ENCODE measurements around the gene MTM1.
A peak's percentile ranks its signal among the peaks of the same experiment; 100 is the strongest.

Gene MTM1

DNA sequence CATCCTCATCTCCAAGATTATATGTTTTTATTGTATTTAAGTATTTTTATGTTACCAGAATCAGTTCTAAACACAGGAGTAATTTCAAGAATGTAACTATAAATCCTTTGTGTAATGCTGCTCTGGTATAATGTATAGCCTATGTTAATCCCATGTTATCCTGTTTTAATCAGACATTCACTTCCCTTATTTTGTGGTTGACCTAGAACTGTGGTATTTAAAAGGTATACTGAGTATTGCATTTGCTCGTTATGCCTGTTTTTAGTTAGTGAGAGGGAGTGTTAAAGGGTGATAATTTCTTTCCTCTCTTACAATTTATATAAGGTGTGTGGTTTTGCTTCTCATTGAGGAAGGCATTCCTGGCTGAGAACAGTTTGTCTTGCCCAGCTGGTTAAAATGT lies 26.2 kb downstream of the MTM1 start:
- no peaks in the 10 kb centered on the region for H3K9me3 Mint-ChIP-seq
- no peak overlapping the region for H3K4me3 Mint-ChIP-seq
- peaks cover 9% of the 10 kb centered on the region for H3K36me3 Mint-ChIP-seq (ENCODE audit: insufficient read depth)
- no peak for ATAC-seq (replicated peaks)
- no peaks in the 10 kb centered on the region for H3K27me3 Mint-ChIP-seq
- peaks cover 1 to 8% of the 10 kb centered on the region in 2 donors for H3K4me1 Mint-ChIP-seq (ENCODE audit: low read depth in 2 of 2)
- H3K27ac Mint-ChIP-seq: no peak overlapping the region
- DNase-seq: no peak

DNA sequence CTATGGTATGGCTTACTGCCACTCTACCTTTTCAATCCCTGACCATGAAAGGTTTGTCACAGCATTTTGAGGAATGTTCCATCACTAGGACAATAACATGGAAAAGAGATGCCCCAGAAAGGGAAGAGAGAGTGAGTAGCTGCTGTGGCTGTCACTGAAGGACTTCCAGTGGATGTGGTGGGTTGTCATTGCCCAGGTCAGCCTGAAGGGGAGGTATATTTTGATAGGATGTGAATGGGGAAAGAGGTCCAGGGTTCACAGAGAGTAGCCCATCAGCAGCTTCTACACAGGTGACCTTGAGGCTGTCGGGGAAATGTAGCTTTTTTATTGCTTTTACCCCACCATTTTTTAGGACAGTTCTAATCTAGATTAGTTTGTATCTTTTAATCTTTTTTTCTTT lies 30.8 kb downstream of the MTM1 start:
- H3K4me1 Mint-ChIP-seq (ENCODE audit: low read depth in 2 of 2): peaks cover 0 to 6% of the 10 kb centered on the region in 2 donors
- peaks cover 15% of the 10 kb centered on the region for H3K36me3 Mint-ChIP-seq (ENCODE audit: insufficient read depth)
- H3K27me3 Mint-ChIP-seq: no peaks in the 10 kb centered on the region
- ATAC-seq (replicated peaks): no peak
- H3K4me3 Mint-ChIP-seq: no peak overlapping the region
- H3K27ac Mint-ChIP-seq: no peak overlapping the region
- H3K9me3 Mint-ChIP-seq: no peaks in the 10 kb centered on the region
- no peak for DNase-seq

DNA sequence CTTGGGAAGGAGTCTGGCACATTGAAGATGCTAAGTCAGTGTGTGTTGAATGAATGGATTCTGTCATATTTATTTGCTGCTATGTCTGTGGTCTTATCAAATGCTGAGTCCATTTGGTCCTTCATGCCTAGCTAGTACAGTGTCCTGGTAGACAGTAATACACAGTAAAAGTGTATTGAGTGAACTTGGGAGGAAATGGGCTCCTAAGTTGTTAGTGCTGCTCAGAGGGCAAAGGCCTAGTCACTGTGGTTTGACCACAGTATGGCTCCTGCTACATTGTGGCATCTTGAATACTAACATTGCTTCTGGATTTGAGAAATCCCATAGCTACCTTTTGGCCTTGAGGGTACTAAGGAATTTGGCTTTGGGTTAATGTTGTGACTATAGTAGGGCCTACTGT lies 33.9 kb downstream of the MTM1 start:
- DNase-seq (no peak), ATAC-seq (replicated peaks) (no peak)
- Mint-ChIP-seq H3K4me1 (ENCODE audit: low read depth in 2 of 2) (peaks cover 1 to 8% of the 10 kb centered on the region in 2 donors), H3K9me3 (no peaks in the 10 kb centered on the region), H3K27ac (no peak overlapping the region), H3K4me3 (no peak overlapping the region), H3K36me3 (ENCODE audit: insufficient read depth) (peaks cover 11% of the 10 kb centered on the region), H3K27me3 (no peaks in the 10 kb centered on the region)

DNA sequence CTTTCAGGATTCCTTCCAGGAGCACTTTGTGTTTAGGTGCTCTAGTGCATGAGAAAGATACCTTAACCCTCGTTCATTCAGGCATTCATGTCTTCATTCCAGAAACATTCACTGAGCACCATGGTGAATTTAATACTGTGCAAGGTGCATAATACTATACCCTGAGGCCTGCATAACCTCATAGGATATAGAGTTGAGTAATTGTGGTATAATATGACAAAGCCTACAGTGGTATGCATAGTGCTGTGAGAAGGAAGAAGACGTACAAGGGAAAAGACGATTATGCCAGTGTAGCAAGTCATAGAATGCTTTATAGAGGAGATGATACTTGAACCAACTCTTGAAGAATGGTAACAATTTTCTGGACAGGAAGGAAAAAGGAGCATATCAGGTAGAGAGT lies 34.3 kb downstream of the MTM1 start:
- Mint-ChIP-seq H3K9me3 (no peaks in the 10 kb centered on the region), H3K36me3 (ENCODE audit: insufficient read depth) (peaks cover 12% of the 10 kb centered on the region), H3K27ac (no peak overlapping the region), H3K27me3 (no peaks in the 10 kb centered on the region), H3K4me1 (ENCODE audit: low read depth in 2 of 2) (peaks cover 1 to 12% of the 10 kb centered on the region in 2 donors), H3K4me3 (no peak overlapping the region)
- DNase-seq (no peak), ATAC-seq (replicated peaks) (no peak)

DNA sequence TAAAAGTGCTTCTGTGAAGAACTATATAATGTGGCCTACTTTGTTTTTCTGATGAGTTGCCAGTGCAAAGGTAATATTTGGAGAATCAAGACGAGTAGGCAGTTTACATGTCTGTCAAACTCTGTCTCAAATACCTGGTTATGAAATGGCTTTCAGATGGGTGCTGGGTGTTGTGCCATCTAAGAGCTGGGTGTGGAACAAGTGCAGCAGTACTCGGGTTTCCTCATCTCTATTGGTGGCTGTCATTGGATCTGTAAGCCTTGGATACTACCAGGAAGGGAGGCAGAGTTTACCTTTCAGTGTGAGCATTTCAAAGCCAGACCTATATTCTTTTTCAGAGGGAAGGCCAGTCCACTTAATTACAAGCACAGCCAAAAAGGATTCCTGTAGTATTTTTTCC lies 37.2 kb downstream of the MTM1 start:
- Mint-ChIP-seq H3K27ac (no peak overlapping the region), H3K4me3 (no peak overlapping the region), H3K4me1 (ENCODE audit: low read depth in 2 of 2) (peaks cover 1 to 13% of the 10 kb centered on the region in 2 donors), H3K36me3 (ENCODE audit: insufficient read depth) (peaks cover 21% of the 10 kb centered on the region), H3K27me3 (no peaks in the 10 kb centered on the region), H3K9me3 (no peaks in the 10 kb centered on the region)
- ATAC-seq (replicated peaks): no peak
- no peak for DNase-seq

DNA sequence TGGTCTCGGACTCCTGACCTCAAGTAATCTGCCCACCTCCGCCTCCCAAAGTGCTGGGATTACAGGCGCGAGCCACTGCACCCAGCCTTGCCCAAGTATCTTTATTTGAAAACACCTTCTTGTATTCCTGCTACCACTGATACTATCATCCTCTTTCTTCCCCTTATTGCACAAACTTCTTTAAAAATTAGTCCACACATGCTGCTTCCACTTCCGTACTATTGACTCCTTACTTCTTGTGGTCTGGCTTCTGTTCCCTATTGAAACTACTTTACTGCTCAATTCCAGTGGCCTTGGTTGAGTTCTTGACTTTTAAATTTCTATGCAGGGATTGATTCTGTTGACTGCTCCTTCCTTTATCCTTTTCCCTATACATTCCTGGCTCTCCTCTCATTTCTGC lies 38.8 kb downstream of the MTM1 start:
- DNase-seq: no peak
- H3K9me3 Mint-ChIP-seq: no peaks in the 10 kb centered on the region
- H3K4me1 Mint-ChIP-seq (ENCODE audit: low read depth in 2 of 2): peaks cover 1 to 8% of the 10 kb centered on the region in 2 donors
- H3K27ac Mint-ChIP-seq: peak overlapping the region in 1 of 2 donors; percentile 82
- no peaks in the 10 kb centered on the region for H3K27me3 Mint-ChIP-seq
- ATAC-seq (replicated peaks): no peak
- H3K4me3 Mint-ChIP-seq: no peak overlapping the region
- H3K36me3 Mint-ChIP-seq (ENCODE audit: insufficient read depth): peaks cover 24% of the 10 kb centered on the region

DNA sequence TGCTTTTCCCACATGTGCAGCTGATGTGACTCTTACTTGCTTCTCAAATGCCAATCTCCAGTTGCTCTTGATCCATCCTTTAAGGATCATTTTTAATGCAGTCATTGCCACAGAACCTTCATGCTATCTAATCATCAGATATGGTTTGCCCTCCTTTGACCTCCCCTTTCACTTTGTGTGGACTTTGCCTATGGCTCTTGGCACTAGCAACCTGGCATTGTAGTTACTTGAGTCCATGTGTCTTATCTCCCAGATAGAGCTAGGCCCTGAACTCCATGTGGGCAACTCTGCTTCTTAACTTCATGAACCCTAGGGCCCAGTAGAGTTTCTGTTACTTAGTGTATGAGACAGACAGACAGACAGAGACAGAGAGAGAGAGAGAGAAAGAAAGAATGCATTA lies 41.6 kb downstream of the MTM1 start:
- no peak overlapping the region for H3K4me3 Mint-ChIP-seq
- H3K9me3 Mint-ChIP-seq: no peaks in the 10 kb centered on the region
- H3K4me1 Mint-ChIP-seq (ENCODE audit: low read depth in 2 of 2): peaks cover 1 to 7% of the 10 kb centered on the region in 2 donors
- H3K36me3 Mint-ChIP-seq (ENCODE audit: insufficient read depth): peaks cover 37% of the 10 kb centered on the region
- ATAC-seq (replicated peaks) (no peak), DNase-seq (no peak)
- H3K27me3 Mint-ChIP-seq: no peaks in the 10 kb centered on the region
- H3K27ac Mint-ChIP-seq: peak overlapping the region in 1 of 2 donors; percentile 19

DNA sequence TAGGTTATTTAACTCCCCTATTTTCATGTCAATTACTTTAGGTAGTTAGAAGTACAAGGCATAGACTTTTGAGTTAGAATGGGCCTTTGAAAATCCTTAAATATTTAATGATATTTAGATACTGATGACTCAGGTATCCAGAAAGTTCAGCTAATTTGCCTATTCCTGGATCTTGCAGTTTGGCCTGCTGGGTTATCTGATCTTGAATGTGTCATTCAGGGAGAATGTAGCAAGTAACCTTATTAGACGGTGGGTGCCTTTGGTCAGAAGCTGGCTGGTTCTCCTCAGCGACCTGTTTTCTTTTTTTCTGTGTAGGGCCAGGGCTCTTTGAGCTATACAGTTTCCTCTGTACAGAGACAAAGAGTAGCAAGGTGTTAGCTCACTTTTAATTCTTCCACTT lies 42.0 kb downstream of the MTM1 start:
- Mint-ChIP-seq H3K4me1 (ENCODE audit: low read depth in 2 of 2) (peaks cover 1 to 7% of the 10 kb centered on the region in 2 donors), H3K4me3 (no peak overlapping the region), H3K36me3 (ENCODE audit: insufficient read depth) (peaks cover 41% of the 10 kb centered on the region), H3K27ac (peak overlapping the region in 1 of 2 donors; percentile 19), H3K9me3 (no peaks in the 10 kb centered on the region), H3K27me3 (no peaks in the 10 kb centered on the region)
- DNase-seq: no peak
- no peak for ATAC-seq (replicated peaks)

DNA sequence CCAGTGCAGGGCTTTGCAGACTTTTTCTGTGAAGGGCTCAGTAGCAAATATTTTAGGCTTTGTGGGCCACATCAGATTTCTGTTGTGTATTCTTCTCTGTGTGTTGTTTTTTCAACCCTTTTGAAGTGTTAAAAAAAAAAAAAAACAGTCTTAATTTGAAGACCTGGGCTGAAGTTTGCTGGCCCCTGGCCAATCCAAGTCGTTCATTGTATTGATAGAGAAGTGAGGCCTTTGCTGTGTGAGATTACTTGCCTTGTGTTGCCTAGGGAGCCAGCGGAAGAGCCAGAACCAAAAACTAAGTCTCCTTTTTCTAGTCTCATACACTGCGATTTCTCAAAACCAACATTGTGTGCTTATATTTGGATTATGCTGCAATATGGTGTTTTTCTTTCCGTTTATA lies 46.9 kb downstream of the MTM1 start:
- no peak for ATAC-seq (replicated peaks)

DNA sequence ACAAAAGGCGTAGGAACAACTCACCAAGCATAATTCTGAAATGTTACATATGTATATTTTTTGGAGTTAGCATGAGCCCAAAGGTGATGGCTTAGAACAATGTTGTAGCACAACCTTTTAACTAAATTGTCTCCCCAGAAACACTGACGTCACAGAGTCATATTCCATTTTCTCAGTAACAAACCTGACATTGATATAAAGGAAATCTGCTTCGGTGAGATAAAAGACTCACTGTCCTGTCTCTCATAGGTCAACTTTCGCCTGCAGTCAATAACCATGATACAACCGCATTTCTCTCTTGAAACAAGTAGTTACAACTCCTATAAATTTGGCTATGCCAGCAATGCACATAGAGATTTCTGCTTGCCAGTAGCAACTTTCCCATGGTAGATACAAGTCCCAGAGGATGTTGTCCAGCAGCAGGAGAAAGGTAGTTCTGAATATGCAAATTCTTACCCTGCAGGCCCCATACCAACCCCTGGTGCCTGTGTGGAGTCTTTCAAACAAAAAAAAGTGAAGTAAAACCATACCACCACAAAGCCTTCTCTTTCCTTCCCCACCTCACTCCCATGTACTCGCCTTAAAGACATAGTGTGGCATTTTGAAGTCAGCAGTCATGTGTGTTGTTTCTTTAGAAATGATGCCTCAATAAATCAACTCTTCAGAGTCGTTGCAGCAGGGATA lies 47.9 kb downstream of the MTM1 start:
- ATAC-seq (replicated peaks) (no peak), DNase-seq (no peak)
- Mint-ChIP-seq H3K27me3 (no peaks in the 10 kb centered on the region), H3K36me3 (ENCODE audit: insufficient read depth) (peaks cover 48% of the 10 kb centered on the region), H3K4me3 (no peak overlapping the region), H3K4me1 (ENCODE audit: low read depth in 2 of 2) (peaks cover 2 to 3% of the 10 kb centered on the region in 2 donors), H3K27ac (no peak overlapping the region), H3K9me3 (no peaks in the 10 kb centered on the region)

More for the DNA sequence above, 46.9 kb downstream of the MTM1 start:
- DNase-seq: no peak
- Mint-ChIP-seq H3K4me1 (ENCODE audit: low read depth in 2 of 2) (no peaks in the 10 kb centered on the region), H3K9me3 (no peaks in the 10 kb centered on the region), H3K36me3 (ENCODE audit: insufficient read depth) (peaks cover 44% of the 10 kb centered on the region), H3K27me3 (no peaks in the 10 kb centered on the region), H3K4me3 (no peak overlapping the region), H3K27ac (no peak overlapping the region)

DNA sequence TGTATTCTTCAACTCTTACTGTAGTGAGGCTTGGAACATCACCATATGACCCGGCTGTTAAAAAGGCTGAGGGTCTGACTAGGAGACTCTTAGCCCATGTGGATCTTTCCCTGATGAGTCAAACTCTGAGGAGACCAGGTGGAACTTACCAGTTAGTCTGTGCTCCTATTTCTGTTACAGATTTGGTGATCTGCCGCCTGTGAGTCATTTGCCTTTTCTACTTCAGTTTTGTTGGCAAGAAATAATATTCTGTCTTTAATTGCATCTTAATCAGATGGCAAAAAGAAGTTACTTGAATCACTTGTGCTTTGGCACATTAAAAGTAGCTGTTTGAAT lies 48.4 kb downstream of the MTM1 start:
- Mint-ChIP-seq H3K4me3 (no peak overlapping the region), H3K9me3 (no peaks in the 10 kb centered on the region), H3K4me1 (ENCODE audit: low read depth in 2 of 2) (peaks cover 2 to 6% of the 10 kb centered on the region in 2 donors), H3K27ac (no peak overlapping the region), H3K27me3 (no peaks in the 10 kb centered on the region), H3K36me3 (ENCODE audit: insufficient read depth) (peaks cover 49% of the 10 kb centered on the region)
- DNase-seq (no peak), ATAC-seq (replicated peaks) (no peak)

DNA sequence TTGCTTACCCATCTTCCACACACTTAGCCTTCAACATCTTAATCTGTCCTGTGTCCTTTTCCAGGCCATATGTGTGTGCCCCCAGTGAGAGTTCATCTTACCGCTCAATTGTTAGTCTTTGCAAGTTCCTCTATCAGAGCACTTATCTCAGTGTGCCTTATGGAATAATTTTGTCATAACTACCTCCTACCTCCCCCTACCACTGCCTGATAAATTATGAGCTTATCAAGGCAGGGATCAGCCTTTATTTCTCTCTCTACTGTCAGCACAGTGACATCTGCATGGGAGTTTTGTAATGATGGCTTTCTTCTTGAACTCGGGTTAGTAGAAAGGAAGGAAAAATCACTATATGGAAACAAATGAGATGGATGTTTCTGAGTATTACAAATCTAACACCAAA lies 53.2 kb downstream of the MTM1 start:
- H3K9me3 Mint-ChIP-seq: no peaks in the 10 kb centered on the region
- no peak overlapping the region for H3K4me3 Mint-ChIP-seq
- ATAC-seq (replicated peaks): no peak
- peaks cover 23% of the 10 kb centered on the region for H3K36me3 Mint-ChIP-seq (ENCODE audit: insufficient read depth)
- H3K27ac Mint-ChIP-seq: peak overlapping the region in 1 of 2 donors; percentile 26
- H3K4me1 Mint-ChIP-seq (ENCODE audit: low read depth in 2 of 2): peaks cover 2 to 6% of the 10 kb centered on the region in 2 donors
- no peaks in the 10 kb centered on the region for H3K27me3 Mint-ChIP-seq
- DNase-seq: no peak

DNA sequence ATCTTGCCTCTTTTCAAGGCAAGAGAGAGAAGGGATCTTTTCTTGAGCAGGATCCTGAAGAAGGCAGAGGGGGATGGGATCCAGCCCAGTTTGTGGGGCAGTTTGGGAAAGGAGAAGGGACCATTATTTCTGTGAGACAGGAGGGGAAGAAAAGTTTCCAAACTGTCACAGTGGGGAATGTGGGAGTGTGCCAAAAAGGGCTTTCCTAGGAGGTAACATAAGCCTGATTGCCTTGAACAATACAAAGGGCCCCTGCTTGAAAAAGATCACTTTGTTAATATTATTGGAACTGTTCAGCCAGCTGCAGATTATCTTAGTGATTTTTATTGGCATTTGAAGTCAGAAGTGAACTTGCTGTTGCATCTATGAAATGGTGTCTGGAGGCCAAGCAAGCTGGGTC lies 55.2 kb downstream of the MTM1 start:
- ATAC-seq (replicated peaks): no peak
- Mint-ChIP-seq H3K27me3 (no peaks in the 10 kb centered on the region), H3K9me3 (no peaks in the 10 kb centered on the region), H3K4me1 (ENCODE audit: low read depth in 2 of 2) (peaks cover 2 to 6% of the 10 kb centered on the region in 2 donors), H3K27ac (no peak overlapping the region), H3K36me3 (ENCODE audit: insufficient read depth) (peaks cover 21% of the 10 kb centered on the region), H3K4me3 (no peak overlapping the region)
- DNase-seq: no peak

DNA sequence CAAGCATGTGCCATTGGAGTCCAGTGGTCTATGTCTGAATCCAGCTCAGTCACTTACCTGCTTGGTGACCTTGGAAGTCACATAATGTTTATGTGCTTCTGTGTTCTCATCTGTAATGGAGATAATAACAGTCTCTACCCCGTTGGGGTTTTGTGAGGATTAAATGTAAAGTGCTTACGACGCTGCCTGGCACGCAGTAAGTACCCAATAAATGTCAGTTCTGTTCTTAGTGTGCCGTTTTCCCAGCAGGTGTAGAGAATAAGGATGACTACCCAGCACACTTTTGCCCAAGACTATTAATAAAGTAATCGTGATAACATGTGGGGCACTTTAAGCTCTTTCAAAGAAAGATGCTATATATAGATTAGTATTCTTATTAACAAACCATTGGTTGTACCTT lies 56.7 kb downstream of the MTM1 start:
- H3K4me1 Mint-ChIP-seq (ENCODE audit: low read depth in 2 of 2): peaks cover 2 to 6% of the 10 kb centered on the region in 2 donors
- ATAC-seq (replicated peaks): no peak
- peaks cover 19% of the 10 kb centered on the region for H3K36me3 Mint-ChIP-seq (ENCODE audit: insufficient read depth)
- no peak for DNase-seq
- H3K9me3 Mint-ChIP-seq: no peaks in the 10 kb centered on the region
- H3K27ac Mint-ChIP-seq: peak overlapping the region in 1 of 2 donors; percentile 46
- H3K27me3 Mint-ChIP-seq: no peaks in the 10 kb centered on the region
- H3K4me3 Mint-ChIP-seq: no peak overlapping the region
